Renal cortex interstitium (tissue), 11 donors: ENCODE measurements around the gene PLA2G15. TPM values are rescaled to one million over a fixed set of nuclear protein-coding genes. Genes with fewer than 3 reads are reported as not detected.
"Not testable (repeated sequence)": the region's sequence is repeated elsewhere in the genome, so short reads cannot be mapped to it uniquely, and the experiment has no call there.

Source experiments
- DNase-seq, 11 donors: peaks; one replicate each; pipeline ENCODE4 v3.0.0-alpha.2; 2013; ENCODE audit warnings: low read depth in 9 of 11, low spot score in 4 of 11; ENCODE audit errors: extremely low read depth in 1 of 11
- polyA plus RNA-seq, 3 donors: library from polyadenylated mRNA; unstranded; fragments of 120-200 nt; gene quantifications; one replicate each; pipeline ENCODE4 v1.2.1, GENCODE V29; 2013; ENCODE audit not compliant: insufficient read length in 3 of 3

Gene PLA2G15
- polyA plus RNA-seq, 3 donors = 20.3 to 23.7 (median 23.4) TPM

DNA sequence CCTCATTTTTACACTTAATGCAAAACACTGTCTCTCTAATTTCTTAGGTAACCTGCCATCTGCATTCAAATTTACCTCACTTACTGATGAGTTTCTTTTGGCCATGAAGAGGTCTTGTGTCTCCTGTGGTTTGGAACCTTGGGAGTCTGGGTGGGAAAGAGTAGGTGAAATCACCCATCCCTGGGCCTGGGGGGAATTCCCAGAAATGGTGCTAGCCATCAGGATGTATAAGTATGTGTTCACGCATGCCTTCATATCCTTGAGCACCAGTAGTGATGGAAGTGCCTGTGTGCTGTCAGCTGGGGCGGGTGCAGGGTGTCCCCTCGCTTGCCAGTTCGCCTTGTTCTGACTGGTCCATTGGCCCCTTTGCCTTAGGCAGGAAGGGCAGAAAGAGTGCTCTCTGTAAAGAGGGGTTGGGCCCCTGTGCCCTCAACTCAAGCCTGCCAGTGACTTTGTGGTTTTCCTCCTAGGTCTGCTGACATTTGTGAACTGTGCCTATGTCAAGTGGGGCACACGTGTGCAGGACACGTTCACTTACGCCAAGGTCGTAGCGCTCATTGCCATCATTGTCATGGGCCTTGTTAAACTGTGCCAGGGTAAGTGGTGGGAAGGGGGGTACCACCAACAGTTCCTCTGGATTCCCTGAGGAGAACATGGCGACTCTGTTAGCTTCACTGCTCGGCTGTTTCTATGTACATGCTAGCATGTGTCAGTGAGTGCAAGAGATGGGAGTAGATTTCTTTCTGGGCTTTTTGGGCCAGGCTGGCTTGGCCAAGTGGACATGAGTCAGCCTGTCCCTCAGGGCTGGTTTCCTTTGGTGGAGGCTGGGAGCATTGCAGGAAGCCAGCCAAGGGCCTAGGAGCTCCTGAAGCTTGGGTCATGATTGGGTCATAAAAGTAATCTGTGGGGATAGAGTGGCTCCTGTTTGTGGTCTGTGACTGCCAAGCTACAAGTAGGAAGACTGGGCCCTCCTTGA, 42.4 kb downstream of the PLA2G15 start:
- no peak for DNase-seq

DNA sequence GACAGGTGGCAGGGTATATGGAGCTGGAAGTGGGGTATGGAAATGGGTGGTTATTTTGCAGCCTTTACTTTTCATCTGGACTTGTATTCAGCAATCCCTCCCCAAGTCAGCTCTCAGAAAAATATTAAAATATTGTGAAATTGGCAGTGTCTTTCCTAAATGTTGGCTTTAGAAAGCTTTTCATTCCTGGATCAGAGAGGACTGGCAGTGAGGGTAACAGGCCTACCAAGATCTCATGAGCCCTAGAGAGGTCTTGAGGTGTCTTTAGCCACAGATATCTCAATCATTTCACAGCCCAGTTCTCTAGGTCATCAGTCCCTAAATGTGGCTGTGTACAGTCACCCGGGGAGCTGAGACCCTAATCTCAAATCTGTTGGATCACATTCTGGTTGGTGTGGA, 43.1 kb downstream of the PLA2G15 start:
- no peak for DNase-seq

DNA sequence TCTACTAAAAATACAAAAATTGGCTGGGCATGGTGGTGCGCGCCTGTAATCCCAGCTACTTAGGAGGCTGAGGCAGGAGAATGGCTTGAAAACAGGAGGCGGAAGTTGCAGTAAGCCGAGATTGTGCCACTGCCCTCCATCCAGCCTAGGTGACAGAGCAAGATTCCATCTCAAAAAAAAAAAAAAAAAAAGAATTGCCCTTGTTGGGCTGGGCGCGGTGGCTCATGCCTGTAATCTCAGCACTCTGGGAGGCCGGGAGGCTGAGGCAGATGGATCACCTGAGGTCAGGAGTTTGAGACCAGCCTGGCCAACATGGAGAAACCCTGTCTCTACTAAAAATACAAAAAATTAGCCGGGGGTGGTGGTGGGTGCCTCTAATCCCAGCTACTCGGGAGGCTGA, 43.6 kb downstream of the PLA2G15 start:
- DNase-seq = not testable (repeated sequence)

DNA sequence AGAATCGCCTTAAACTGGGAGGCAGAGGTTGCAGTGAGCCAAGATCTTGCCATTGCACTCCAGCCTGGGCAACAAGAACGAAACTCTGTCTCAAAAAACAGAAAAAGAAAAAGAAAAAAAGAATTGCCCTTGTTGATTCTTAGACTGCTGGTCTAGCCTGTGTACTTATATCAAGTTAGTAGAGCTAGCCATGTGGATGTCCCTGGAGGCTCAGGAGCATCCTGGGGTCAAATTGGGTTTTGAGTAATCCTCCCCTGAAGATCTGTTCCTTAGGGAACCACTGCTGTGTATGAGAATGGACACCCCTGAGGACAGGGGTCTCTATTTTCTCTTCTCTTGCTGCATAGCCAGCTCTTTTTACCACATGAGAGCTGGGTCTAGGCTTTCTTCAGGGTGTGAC, 44.0 kb downstream of the PLA2G15 start:
- DNase-seq = no peak

DNA sequence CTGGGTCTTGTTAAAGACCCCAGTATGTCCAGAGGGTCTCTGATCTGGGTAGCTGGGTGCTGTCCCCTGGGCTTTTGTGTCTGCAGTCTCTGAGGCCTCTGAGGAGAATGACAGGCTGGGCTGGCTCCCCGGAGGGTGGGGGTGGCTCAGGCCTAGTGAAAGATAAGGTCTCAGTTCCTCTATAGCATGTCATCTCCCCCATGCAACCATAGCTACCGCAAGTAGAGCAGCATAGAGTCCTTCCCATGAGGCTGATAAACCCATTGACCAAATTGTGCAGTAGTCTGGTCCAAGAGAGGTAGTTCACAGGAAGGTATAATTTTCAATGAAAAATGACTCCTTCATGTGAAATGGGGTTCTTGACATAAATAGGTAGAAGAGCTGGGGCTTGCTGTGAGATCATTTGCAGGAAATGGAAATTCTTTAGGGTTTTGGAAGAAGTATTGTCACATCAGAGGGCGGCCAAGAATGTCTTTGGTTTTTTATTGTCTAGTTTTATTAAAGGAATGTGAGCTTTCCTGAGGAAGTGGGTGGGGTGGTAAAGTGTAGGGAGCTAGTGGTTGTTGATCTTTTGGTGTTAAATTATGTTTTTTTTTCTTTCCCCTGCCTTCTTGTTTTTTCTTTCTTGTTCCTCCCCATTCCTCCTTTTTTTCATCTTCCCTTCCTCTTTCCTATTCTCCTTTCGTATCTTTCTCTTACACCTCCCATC, 44.6 kb downstream of the PLA2G15 start:
- no peak for DNase-seq

DNA sequence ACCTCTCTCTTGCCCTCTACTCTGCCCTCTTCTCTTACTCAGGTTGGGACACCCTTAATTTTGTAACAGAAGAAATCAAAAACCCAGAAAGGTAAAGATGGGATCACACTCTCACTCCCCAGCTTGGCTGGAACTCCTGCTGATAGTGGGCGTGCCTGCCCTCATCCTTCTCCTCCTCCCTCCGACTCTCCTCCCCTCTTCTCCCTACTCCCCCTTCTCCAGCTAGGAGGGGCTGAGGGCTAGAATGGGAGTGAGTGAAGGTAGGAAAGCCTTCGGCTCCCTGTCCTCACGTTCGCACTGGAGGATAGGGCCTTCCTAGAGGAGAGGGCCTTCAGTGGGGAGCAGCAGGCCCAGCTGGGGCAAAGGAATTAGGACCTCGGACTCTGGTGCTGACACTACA, 45.3 kb downstream of the PLA2G15 start:
- DNase-seq = no peak

DNA sequence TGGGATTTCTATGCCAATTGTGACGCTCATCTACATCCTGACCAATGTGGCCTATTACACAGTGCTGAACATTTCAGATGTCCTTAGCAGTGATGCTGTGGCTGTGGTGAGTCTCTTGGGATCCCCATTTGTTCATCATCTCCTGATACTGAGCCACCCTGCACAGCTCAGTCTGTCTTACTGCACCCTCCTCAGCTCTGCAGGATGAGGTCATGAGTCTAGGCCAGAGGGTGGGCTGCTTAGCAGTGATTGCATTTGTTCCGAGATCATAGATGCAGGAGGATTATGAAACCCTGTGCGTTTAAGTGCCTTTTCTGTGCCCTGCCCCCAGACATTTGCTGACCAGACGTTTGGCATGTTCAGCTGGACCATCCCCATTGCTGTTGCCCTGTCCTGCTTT, 46.1 kb downstream of the PLA2G15 start:
- DNase-seq = no peak

DNA sequence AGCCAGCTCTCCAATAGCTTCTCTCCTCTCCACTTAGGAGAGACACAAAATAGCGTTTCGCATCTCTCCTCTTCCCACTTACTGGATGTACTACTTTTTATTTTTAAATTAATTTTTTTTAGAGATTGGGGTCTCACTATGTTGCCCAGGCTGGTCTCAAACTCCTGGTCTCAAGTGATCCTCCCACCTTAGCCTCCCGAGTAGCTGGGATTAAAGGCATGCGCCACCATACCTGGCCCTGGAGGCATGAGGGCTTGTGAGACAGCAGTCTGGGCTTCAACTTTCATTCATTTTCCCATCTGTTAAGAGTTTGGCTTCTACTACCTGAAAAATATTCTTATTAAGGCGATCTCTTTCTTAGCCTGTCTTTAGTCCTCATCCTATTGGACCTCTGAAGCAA, 47.3 kb downstream of the PLA2G15 start:
- DNase-seq = no peak

DNA sequence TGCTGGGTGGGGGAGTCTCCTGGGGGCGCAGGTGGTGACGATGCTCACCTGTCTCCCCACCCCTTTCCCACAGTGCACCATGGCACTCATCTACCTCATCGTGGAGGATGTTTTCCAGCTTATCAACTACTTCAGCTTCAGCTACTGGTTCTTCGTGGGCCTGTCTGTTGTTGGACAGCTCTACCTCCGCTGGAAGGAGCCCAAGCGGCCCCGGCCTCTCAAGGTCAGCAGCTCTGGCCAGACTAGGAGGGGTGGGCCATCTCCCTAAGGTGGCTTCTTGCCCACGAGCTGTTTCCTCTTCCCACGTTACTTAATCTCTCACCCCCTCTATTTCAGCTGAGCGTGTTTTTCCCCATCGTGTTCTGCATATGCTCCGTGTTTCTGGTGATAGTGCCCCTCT, 51.1 kb downstream of the PLA2G15 start:
- DNase-seq = no peak

DNA sequence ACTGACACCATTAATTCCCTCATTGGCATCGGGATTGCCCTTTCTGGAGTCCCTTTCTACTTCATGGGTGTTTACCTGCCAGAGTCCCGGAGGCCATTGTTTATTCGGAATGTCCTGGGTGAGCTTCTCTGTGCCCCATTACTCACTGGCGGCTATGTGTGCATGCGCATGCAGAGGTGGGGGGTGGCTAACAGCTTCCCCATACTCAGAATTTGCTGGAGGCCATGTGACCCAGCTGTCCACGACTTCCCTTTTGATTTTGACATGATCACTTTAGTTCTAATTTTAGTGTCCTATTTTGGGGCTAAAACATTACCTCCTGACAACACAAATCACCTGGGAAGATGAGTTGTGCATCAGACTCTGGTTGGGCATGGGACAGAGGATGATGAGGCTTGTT, 51.5 kb downstream of the PLA2G15 start:
- no peak for DNase-seq

DNA sequence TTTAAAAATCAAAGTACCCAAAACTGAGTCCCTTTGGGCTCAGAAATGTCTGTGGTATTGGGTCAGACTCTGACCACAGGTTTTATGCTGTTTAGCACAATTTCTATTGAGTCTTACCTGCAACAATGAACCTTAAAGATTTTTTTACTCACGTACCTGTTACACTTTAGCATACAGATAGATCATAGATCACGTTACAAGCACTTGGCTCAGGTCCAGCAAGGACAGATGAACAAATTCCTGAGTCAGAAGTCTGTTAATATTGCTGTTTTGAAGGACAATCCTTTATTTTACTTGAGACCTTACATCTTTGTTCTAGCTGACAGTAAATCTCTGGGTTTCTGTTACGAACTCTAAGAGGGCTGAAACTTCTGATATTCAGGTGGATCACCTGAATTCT, 52.7 kb downstream of the PLA2G15 start:
- DNase-seq = no peak

DNA sequence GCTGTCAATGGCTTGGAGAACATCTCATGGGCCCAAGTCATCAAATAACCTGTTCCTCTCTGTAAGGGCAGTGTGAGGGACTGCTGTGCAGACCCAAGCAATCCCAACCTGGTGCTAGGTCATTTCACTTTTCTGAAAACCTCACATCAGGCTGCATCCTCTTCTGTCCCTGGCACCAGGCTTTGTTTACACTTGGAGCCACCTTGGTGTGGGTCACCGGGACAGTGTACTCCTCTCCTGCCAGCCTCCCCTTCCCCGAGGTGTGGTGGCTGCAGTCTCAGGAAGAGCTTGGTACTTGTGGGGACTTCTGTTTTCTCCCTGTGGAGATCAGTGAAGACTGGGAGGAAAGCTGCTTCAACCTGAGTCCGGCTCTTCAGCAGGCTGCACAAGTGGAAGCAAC, 53.1 kb downstream of the PLA2G15 start:
- no peak for DNase-seq

DNA sequence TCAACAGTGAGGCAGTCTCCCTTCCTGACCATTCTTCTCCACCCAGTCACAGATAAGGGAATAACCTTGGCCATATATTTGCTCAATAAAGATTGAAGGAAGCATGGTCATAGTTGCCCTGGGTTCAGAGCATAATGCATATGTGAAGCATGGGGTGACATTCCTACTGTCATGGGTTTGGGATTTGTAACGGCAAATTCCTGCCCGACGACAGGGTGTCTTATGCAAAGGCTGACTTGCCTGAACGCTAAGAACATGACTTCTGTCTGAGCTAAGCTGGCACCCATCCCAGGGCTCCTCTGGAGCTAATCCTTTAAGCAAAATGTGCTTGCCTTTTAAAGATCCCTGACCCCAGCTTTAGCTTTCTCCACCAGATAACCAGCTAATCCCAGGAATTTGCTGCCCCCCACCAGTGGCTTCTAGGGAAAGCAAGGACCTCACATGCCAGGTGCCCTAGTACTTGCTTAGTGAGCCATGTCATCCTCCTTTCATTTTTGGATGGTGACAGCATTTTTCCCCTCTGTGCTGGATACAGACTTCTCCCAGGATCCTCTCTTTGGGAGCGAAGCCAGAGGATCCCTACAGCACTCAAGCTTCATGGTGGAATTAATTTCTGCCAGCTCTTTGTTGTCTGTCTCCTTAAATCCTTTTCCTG, 53.9 kb downstream of the PLA2G15 start:
- no peak for DNase-seq

DNA sequence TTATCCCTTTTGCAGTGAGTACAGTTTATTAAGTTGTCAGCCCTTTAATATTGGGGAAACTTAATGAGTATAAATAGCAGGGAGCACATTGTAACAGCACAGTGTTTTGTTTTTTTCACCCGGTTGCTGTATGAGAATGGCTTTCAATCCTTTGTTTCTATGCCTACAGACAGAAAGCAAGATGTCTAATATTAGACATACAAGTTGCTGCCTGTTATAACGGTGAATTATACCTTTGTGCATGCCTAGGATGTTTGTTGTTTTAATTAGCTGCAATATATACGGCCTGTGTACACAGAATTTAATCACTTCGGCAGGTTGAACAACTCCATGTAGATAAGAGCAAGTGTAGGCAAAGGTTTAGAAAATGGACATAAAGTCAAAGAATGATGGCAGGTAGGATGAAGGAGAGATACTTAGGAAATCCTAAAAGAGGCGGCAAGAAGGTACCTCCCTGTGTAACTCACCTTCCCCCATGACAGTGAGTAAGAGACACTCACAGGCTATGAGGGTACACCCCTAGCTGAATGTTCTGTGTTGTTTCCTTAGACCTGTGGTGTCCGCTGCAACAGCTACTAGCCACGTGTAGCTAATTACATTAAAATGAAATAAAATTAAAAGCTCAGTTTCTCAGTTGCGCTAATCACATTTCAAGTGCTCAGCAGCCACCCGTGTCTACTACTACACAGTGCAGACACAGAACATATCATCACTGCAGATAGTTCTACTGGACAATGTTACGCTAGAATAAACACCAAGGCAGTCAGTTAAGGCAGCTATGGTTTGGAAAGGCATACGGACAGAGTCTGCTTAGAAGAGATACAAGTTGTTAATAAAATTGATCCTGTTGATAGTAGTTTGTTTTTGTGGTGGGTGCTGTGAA, 54.6 kb downstream of the PLA2G15 start:
- DNase-seq = no peak

DNA sequence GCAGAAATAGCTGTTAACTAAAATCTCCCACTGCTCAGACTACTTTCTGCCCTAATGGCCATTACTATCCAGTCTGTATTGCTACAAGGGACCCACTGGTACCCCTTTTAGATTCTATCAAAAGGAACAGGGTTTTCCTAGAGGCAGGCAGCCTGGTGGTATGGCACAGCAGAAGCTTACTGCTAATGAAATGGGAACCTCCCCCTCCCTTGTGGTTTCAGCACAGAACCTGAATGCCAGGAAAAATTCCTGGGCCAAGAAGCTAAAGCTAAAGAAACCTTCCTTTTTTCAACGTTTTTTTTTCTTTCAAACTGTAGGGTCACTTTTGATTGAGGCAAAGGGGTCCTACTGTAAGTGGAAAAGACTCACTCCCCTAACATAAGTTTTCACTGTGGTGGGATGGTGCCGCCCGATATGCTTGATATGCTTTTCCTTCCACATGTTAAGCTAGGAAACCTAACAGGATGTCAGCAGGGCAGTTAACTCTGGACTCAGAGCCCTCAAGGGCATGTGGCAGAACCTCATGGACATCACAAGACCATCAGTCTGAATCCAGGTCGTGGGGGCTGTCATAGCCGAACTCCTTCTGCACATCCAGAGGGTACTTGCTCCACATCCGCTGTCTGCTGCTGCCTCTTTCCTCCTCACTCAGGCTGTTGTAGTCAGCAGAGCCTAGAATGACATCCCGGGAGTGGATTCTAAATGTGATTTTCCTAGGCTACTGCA, 55.7 kb downstream of the PLA2G15 start:
- no peak for DNase-seq

DNA sequence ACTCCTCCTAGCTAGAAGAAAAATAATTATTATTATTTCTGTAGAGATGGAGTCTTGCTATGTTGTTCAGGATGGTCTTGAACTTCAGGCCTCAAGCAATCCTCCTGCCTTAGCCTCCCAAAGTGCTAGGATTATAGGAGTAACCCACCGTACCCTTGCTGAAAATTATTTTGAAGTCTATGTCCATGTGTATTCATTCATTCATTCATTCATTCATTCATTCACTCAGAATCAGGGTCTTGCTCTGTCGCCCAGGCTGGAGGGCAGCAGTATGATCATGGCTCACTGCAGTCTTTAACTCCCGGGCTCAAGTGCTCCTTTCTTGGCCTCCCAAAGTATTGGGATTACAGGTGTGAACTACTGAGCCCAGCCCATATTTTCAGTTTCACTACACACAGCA, 61.5 kb downstream of the PLA2G15 start:
- DNase-seq = no peak

DNA sequence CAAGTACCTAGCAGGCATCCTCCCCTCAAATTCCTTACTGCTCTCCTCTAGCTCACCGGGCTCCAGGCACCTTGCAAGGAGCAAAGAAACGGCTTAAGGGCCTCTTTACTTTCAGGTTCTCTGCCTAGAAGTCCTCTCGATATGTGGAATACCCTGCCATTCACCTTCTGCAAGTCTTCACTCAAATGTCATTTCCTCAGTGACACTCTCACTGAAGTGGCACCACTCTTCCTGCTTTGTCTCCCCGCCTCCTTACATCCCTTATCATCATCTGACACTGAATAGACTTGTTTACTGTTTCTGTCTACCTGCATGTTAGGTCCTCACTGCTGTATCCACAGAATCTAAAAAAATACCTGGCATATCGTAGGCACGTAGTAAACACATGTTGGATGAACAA, 64.6 kb downstream of the PLA2G15 start:
- no peak for DNase-seq

DNA sequence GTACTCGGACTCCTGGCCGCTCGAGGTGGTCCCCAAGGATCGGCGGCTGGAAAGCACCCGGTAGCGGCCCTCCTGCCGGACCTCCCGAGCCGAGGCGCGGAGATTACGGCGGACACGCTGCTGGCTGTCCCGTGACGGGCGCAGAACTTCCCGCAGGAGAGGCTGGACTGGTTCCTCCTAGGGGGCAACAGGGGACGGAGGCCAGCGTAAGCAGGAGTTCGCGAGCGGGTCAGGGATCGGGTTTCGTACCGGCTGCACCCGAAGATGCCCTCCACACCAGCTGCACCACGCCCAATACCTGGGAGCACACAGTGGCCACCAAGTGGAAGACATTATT, 65.2 kb downstream of the PLA2G15 start:
- DNase-seq = no peak
